GM18517 (cell line): Measurements from ENCODE around the gene ATP2B2.

Experiments
- ATAC-seq: cut with Tn5 transposase; IDR thresholded peaks from one replicate; pipeline ENCODE4 v1.9.1; 2021; ENCODE audit warnings: mild to moderate bottlenecking, moderate library complexity; ENCODE audit not compliant: unreplicated experiment

Gene ATP2B2

GRCh38 chr3:10471054-10471688 is 34.2 kb downstream of the ATP2B2 start:
- ATAC-seq, result no peak

GRCh38 chr3:10470120-10471053 is 35.0 kb downstream of the ATP2B2 start:
- ATAC-seq, result no peak

DNA sequence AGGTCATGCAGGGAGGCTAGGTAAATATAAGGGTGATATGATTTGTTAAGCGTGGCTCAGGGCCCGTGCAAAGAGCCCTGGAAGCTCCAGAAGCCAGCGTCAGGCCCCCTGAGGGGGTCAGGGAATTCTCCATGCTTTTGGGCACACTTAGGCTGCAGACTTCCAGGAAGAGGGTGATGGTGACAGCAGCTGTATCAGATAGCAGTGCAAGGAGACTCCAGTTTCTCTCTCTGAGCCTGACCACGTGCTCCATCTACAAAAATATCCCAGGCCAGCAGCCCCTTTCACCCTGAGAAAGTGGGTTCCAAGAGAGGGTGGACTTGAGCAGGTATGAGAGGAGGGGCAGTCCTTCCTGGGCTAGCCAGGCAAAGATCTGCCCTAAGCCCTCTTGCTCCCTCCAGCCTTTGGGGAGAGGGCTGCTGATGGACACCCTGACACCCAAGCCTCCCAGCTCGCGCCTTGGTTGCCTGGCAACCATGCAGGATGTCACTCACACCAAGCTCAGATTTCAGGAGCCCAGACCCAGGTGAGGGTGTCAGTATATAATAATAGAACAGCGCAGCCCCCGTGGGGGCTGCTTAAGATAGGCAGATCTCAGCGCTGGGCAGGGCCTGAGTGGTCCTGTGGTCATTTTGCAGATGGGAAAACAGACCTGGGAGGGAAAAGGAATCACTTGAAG is 35.8 kb downstream of the ATP2B2 start:
- no peak for ATAC-seq

DNA sequence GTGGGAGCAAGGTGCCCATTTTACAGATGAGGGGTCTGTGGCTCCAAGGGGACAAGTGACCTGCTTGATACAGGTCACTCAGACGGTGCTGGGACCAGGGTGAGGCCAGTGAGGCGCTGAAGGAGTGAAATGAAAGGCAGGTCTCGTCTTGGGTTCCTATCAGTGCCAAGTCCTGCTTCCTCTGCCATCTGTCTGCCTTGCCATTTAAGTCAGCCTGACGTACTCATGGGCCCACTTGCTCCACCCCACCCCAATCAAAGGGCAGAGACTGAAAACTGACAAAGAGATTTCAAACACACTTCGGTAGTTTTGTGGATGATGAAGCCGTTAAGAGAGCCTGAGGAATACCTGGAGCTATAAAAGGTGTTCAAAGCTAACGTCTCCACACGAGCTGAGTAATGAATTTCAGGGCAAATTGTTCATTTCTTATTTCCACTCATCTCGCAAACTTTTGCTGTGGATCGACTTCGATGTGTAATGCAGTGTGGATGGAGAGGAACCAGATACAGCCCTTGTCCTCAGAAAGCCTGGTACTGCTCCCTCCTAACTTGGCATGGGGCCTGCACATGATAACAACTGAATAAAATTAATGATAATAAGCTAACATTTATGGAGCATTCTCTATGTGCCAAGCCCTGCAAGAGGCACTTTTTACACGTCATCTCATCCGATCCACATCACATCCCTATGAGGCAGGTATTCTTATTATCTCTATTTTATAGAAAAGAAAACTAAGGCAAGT is 36.6 kb downstream of the ATP2B2 start:
- no peak for ATAC-seq

DNA sequence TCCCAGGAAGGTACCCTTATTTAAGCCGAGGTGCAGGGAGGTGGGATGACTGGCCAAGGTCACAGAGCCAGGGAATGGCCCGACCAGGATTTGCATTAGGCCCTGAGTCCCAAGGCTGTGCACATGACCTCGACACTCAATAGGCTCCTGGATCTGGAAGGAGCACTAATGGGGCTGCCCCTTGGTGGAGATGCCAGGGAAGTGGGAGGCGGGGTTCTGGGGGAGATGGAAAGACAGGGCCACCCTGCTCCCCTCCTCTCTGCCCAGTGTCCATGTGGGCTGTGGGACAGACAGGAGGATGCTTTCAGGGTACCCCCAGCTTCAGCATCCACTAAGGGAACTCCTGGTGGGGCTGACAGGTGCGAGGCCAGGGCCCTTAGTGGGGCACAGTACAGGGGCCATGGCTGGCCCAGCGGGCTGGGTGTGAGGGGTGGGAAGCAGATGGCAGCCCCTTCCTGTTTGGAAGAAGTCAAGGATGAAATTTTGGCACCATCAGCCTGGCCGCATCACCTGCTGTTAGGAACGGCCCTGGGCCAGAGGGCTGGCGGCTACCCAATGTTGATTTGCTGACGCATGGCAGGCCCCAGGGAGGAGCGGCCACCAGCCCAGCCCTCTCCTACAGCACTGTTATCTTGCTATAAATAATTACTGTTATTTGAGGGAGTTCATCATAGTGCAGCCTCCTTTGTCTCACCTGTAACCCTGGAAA is 37.3 kb downstream of the ATP2B2 start:
- no peak for ATAC-seq

DNA sequence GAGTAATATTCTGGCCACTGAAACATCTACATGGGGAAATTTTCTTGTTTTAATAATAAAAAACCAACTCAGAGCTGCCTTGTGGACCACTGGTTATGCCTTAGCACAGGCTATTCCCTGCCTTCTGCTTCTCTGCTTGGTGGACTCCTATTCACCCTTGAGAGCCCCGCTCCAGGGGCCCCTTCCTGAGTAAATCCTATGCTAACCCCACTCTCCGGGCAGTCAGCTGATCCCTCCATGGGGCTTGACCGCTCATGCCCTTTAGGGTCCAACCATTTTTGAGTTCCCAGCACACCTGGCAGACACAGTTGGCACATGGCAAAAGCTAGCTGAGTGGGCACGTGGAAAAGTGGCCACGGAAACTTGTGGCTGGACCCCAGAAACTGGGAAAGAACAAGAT is 38.2 kb downstream of the ATP2B2 start:
- no peak for ATAC-seq

DNA sequence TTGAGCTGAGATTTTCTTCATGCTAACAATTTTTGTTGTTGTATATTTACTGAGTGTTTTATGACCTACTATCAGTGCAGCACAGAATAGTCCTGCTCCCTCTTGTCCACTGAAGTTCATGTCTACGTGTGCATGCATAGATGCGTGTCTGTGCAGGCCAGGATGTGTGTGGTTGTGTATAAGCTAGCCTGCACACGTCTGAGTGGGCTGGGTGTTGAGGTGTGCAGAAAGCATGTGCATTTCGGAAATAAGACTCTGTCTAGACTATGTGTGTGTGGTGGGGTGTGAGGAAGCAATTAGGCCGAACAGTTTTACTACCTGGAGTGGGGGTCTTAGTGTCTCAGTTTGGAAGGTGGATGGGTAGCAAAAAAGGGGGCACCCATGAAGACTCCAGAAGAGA is 39.2 kb downstream of the ATP2B2 start:
- no peak for ATAC-seq

GRCh38 chr3:10465161-10465560 is 40.2 kb downstream of the ATP2B2 start:
- ATAC-seq, result no peak

GRCh38 chr3:10463533-10464434 is 41.6 kb downstream of the ATP2B2 start:
- ATAC-seq, result no peak

DNA sequence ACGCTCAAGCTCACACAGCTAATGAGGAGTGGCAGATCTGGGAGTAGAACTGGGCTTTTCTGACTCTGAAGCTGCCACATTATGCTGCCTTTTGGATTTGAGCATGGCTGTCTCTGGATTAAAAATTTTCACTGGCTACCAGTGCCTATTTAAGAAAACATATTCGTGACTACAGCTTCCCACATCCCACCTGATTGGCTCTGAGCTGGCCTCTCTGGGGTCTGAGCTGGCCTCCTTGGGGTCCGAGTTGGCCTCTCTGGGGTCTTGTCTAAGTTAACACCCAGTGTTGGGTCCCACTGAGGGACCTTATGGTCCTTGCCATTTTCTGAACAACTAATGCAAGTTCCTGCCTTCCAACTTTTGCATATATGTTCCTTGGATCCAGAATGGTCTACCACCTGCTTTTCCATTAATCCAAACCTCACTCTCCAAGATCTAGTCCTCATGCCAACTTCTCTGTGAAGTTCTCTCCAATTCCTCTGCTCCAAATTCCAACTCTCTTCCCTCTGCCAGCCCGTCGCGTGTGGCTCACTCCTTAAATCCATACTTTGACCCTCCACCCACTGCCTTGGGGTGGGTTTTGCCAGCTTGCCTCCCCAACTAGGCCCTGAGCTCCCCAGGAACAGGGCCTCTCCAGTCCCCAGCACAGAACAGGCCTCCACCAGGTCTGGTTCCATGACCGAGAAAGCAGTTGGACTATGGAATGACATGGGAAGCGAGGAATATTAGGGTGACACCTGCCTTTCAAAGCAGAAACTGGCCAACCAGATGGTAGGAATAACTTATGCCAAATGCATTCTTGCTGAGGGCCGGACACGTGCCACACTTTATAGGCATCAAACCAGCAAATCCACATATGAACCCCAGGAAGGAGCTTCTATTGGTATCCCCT is 42.5 kb downstream of the ATP2B2 start:
- ATAC-seq, result no peak

- no peak for ATAC-seq
Observed at GRCh38 chr3:10460951-10461545, 44.3 kb downstream of the ATP2B2 start.

DNA sequence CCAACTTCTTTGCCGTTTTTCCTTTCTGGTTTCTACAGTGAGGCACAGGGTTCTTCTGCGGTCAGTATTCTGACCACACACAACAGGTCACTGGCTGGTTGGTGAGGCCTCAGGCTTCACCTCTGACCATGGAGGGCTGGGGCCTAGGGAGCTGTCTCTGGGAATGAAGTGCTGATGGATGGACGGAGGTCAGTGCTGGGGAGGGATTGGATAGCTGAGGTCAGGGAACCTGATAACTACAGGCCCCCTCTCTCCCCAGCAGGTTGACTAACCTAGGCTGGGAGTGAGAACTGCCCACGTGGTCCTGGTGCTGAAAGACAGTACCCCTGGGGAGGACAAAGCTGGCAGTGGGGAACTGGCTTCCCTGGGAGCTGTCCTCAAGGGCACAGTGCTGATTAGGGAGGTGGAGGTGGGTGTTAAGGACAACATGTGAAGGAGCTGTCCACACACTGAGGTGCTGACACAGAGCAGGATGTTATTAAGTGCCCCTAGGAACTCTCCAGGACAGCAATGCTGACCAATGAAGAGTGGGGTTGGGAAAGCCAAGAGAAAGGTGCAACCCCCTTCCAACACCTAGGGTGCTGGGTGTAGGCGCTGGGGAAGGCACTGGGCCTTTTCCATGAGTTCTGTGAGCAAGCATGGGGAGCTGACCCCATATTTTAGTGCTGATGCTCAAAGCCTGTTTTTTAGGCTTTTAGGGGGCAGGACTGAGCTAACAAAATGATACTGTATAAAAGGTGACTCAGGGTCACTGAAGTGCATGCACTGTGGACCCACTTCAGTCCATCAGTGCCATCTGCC is 45.2 kb downstream of the ATP2B2 start:
- no peak for ATAC-seq

- ATAC-seq, result no peak
Observed at GRCh38 chr3:10457560-10457959, 47.8 kb downstream of the ATP2B2 start.

- no peak for ATAC-seq
Observed at GRCh38 chr3:10456981-10457380, 48.4 kb downstream of the ATP2B2 start.

GRCh38 chr3:10455545-10455914 is 49.9 kb downstream of the ATP2B2 start:
- ATAC-seq, result no peak

GRCh38 chr3:10454907-10455544 is 50.4 kb downstream of the ATP2B2 start:
- no peak for ATAC-seq
